Osteoblast (primary cell): ENCODE data around the gene MTF2. TPM values are rescaled to one million over a fixed set of nuclear protein-coding genes. Genes with fewer than 3 reads are reported as not detected.

Experiments used
- DNase-seq: peaks from one replicate; pipeline ENCODE4 v3.0.0; 2011; ENCODE audit warnings: low spot score, mixed read lengths; ENCODE audit not compliant: insufficient read length; ENCODE audit errors: missing footprints
- H2AFZ ChIP-seq: 2 replicates; pipeline ENCODE4 v1.6.0; 2011; ENCODE audit warnings: mild to moderate bottlenecking, low read length
- H3K27ac ChIP-seq: 2 replicates; pipeline ENCODE4 v1.5.1; 2011; ENCODE audit warnings: mild to moderate bottlenecking, low read depth, low read length, moderate library complexity
- H3K27me3 ChIP-seq: 2 replicates; pipeline ENCODE4 v1.6.0; 2012; ENCODE audit warnings: mild to moderate bottlenecking, control low read depth, inconsistent platforms, low read length, moderate library complexity; ENCODE audit not compliant: insufficient read depth
- H3K36me3 ChIP-seq: 2 replicates; pipeline ENCODE4 v1.5.1; 2011; ENCODE audit warnings: mild to moderate bottlenecking, low read length, control low read depth, moderate library complexity; ENCODE audit not compliant: insufficient read depth
- H3K4me1 ChIP-seq: 2 replicates; pipeline ENCODE4 v1.5.1; 2011; ENCODE audit warnings: mild to moderate bottlenecking, low read length, control low read depth, moderate library complexity; ENCODE audit not compliant: insufficient read depth
- H3K4me2 ChIP-seq: 2 replicates; pipeline ENCODE4 v1.6.0; 2011; ENCODE audit warnings: mild to moderate bottlenecking, low read length; ENCODE audit not compliant: insufficient read depth
- H3K4me3 ChIP-seq: fragments of 200-600 bp; sonication (generic); 3 replicates; pipeline ENCODE4 v1.5.1; 2012; ENCODE audit warnings: mild to moderate bottlenecking, low read length, inconsistent platforms; ENCODE audit not compliant: insufficient read depth
- H3K79me2 ChIP-seq: 2 replicates; pipeline ENCODE4 v1.6.0; 2012; ENCODE audit warnings: mild to moderate bottlenecking, low read length, control low read depth, inconsistent platforms; ENCODE audit not compliant: insufficient read depth
- H3K9me3 ChIP-seq: 2 replicates; pipeline ENCODE4 v1.5.1; 2011; ENCODE audit warnings: low read depth, low read length, control low read depth
- H4K20me1 ChIP-seq: 2 replicates; pipeline ENCODE4 v1.6.0; 2012; ENCODE audit warnings: mild to moderate bottlenecking, low read length, control low read depth; ENCODE audit not compliant: insufficient read depth
- CTCF ChIP-seq: IDR thresholded peaks from 2 replicates; pipeline ENCODE4 v1.5.1; 2011; ENCODE audit warnings: mild to moderate bottlenecking, low read depth, low read length, moderate library complexity; ENCODE audit errors: extremely low read depth
- total RNA-seq: library from RNA; depleted of rRNA; stranded (reverse); fragments of >200 nt; gene quantifications from 2 replicates; pipeline ENCODE4 v1.2.3, GENCODE V29; 2012

MTF2 gene
- total RNA-seq, 1 donor: 15.9 TPM

DNA sequence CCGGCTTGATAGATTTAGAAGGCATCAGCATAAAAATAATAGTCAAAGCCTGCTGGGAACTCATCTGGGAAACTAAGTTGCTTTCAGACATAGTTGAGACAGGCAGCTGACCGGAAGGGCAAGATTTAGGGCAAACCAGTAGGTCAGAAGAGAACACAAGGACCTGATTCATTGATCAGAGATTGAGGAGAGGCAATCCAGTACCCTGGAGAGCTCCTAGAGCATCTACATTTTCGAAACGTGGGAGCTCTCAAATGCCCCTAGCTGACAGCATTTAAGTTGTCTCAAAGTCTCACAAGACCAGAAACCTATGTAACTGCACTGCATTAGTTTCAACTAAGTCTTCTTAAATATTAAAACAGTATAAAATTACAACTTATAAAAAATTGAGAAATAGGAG lies 22.9 kb upstream of the MTF2 start:
- Histone ChIP-seq H3K9me3 (no peaks in the 10 kb centered on the region), H3K79me2 (no peaks in the 10 kb centered on the region), H4K20me1 (no peaks in the 10 kb centered on the region), H3K27me3 (peaks cover 9% of the 10 kb centered on the region), H3K27ac (no peak overlapping the region), H3K4me1 (no peaks in the 10 kb centered on the region), H3K4me2 (no peak overlapping the region), H3K36me3 (no peaks in the 10 kb centered on the region), H3K4me3 (no peak overlapping the region), H2AFZ (no peak overlapping the region)
- DNase-seq: peak; percentile 73
- no peak for TF ChIP-seq CTCF

DNA sequence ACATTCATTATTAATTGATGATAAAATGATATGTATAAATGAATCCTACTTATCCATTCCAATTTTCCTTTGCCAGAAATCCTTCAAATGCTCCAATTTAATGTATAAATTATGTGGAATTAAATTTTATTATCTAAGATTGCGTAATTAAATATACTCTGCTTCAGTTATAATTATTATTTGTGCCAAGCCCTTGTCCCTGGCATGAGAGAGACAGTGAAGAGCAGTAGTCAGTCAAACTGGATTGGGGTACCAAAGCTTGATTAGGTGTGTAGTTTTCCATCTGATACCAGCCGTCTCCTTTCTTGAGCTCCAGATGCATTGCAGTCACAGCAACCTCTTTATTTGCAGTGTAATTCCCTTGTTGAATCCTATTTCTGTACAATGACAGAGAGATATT lies 22.4 kb upstream of the MTF2 start:
- Histone ChIP-seq H4K20me1 (no peaks in the 10 kb centered on the region), H3K27me3 (peaks cover 9% of the 10 kb centered on the region), H3K4me2 (no peak overlapping the region), H3K9me3 (no peaks in the 10 kb centered on the region), H3K4me3 (no peak overlapping the region), H3K27ac (no peak overlapping the region), H3K4me1 (no peaks in the 10 kb centered on the region), H3K36me3 (no peaks in the 10 kb centered on the region), H3K79me2 (no peaks in the 10 kb centered on the region), H2AFZ (no peak overlapping the region)
- DNase-seq: no peak
- TF ChIP-seq CTCF: no peak

GRCh38 chr1:93061895-93062792 lies 16.9 kb upstream of the MTF2 start:
- Histone ChIP-seq H3K27ac (no peak overlapping the region), H3K4me3 (no peak overlapping the region), H2AFZ (no peak overlapping the region), H3K27me3 (peaks cover 16% of the 10 kb centered on the region), H3K79me2 (no peaks in the 10 kb centered on the region), H4K20me1 (no peaks in the 10 kb centered on the region), H3K36me3 (no peaks in the 10 kb centered on the region), H3K4me2 (no peak overlapping the region), H3K4me1 (no peaks in the 10 kb centered on the region), H3K9me3 (no peaks in the 10 kb centered on the region)
- peak; percentile 47 for DNase-seq
- TF ChIP-seq CTCF: peak; percentile 52

DNA sequence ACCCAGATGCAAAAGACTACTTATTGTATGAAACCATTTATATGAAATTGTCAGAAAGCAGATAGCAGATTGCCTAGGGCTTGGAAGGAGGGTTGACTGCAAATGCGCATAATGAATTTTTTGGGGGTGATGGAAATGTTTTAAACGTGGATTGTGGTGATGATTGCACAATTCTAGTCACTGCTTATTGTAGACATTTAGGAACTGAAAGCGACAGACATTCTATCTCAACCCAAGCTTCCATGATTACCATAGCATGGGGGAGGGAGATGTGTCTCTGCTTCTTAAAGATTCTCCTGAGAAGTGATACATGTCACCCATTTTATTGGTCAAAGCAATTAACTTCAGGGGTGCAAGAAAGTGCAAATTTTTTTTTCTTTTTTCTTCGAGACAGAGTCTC lies 2.8 kb upstream of the MTF2 start:
- H2AFZ ChIP-seq: no peak overlapping the region
- H3K27ac ChIP-seq: no peak overlapping the region
- H4K20me1 ChIP-seq: no peaks in the 10 kb centered on the region
- H3K36me3 ChIP-seq: no peaks in the 10 kb centered on the region
- TF ChIP-seq CTCF: no peak
- H3K9me3 ChIP-seq: no peaks in the 10 kb centered on the region
- no peak overlapping the region for H3K4me2 ChIP-seq
- H3K79me2 ChIP-seq: peaks cover 24% of the 10 kb centered on the region
- H3K4me3 ChIP-seq: no peak overlapping the region
- DNase-seq: no peak
- no peaks in the 10 kb centered on the region for H3K27me3 ChIP-seq
- H3K4me1 ChIP-seq: peaks cover 14% of the 10 kb centered on the region
